ENCODE results near the gene USH1C.

GRCh38 chr11:17535488-17535887 is 8.7 kb downstream of the USH1C start:
- TF ChIP-seq CTCF (IDR thresholded peaks at IDR 0.05): no peak
- no peak for TF ChIP-seq EZH2 (IDR thresholded peaks at IDR 0.05)

Measured in neural progenitor cell (in vitro differentiated cells).